ENCODE measurements around the gene FAM228A.

DNA sequence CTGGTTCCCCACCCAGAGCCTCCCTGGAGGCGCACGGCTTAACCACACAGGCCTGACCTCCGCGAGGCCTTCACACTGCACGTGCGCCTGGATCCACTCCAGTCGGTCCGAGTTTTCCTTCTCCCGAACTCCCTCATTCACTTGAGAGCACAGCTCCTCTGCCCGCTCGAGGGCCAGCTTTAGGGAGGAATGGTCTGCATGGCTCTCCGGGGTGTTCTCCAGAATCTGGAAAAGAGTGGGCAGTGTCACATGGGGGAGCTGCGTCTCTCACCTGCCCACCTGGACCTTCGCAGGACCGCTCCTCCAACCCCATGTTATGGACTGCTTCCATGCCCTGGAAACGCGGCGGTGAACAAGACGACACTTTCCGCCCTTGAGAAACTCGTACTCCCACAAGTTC, 35.9 kb downstream of the FAM228A start:
- TF ChIP-seq POLR2A (IDR thresholded peaks at IDR 0.05; ENCODE audit: low read depth, low read length): no peak
- TF ChIP-seq, protein P1, sequence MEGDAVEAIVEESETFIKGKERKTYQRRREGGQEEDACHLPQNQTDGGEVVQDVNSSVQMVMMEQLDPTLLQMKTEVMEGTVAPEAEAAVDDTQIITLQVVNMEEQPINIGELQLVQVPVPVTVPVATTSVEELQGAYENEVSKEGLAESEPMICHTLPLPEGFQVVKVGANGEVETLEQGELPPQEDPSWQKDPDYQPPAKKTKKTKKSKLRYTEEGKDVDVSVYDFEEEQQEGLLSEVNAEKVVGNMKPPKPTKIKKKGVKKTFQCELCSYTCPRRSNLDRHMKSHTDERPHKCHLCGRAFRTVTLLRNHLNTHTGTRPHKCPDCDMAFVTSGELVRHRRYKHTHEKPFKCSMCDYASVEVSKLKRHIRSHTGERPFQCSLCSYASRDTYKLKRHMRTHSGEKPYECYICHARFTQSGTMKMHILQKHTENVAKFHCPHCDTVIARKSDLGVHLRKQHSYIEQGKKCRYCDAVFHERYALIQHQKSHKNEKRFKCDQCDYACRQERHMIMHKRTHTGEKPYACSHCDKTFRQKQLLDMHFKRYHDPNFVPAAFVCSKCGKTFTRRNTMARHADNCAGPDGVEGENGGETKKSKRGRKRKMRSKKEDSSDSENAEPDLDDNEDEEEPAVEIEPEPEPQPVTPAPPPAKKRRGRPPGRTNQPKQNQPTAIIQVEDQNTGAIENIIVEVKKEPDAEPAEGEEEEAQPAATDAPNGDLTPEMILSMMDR (conservative IDR thresholded peaks at IDR 0.05; ENCODE audit: low read depth, low read length): no peak
- no peak for TF ChIP-seq CEBPB (IDR thresholded peaks at IDR 0.05; ENCODE audit: low read depth, low read length)
- TF ChIP-seq BHLHE40 (IDR thresholded peaks at IDR 0.05; ENCODE audit: low read depth, low read length): no peak
- TF ChIP-seq, protein P2, sequence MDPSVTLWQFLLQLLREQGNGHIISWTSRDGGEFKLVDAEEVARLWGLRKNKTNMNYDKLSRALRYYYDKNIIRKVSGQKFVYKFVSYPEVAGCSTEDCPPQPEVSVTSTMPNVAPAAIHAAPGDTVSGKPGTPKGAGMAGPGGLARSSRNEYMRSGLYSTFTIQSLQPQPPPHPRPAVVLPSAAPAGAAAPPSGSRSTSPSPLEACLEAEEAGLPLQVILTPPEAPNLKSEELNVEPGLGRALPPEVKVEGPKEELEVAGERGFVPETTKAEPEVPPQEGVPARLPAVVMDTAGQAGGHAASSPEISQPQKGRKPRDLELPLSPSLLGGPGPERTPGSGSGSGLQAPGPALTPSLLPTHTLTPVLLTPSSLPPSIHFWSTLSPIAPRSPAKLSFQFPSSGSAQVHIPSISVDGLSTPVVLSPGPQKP (IDR thresholded peaks at IDR 0.05; ENCODE audit: borderline replicate concordance, low read depth, low read length): no peak
- TF ChIP-seq MAZ (IDR thresholded peaks at IDR 0.05; ENCODE audit: borderline replicate concordance, low read depth, low read length): no peak
